Measurements from ENCODE around the gene CDHR4.
"Not testable (repeated sequence)": the region's sequence is repeated elsewhere in the genome, so short reads cannot be mapped to it uniquely, and the experiment has no call there.

CDHR4 gene

GRCh38 chr3:49804141-49805041 is 4.7 kb upstream of the CDHR4 start:
- in situ Hi-C loops (cut with HindIII; ENCODE audit: low sequenced_read_pairs), result no loop called here

- in situ Hi-C loops (cut with HindIII; ENCODE audit: low sequenced_read_pairs), result no loop called here
Observed at GRCh38 chr3:49803465-49804140, 3.9 kb upstream of the CDHR4 start.

DNA sequence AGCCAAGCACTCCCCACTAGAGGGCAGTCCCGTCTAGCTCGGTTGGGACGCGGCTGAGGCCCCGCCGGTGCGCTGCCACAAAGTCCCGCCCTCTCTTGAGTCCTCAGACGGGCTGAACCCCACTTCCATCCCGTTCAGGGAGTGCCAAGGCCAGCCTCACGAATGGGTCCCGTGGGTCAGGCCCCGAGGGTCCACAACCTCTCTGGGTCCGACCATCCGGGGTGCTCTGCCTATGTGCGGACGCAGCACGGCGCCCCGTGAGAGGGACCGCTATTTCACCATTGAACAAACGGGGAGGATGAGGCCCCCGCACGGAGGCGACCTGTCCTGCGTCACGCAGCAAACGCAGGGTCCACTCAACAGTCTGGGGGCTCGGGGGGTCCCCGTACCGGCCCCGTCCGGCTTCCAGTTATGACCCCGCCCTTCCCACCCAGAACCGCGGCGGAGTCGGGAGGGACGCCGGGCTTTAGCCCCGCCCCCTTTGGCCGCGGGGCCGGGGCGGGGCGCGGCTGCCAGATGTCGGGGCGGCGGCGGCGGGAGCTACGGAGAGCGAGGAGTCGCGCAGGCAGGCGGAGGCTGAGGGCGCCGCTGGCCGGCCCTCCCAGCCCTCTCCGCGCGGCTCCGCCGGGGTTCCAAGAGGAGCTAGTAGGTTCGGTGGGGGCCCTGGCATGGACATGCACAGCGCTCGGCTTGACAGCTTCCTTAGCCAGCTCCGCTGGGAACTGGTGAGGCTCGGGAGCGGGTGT is 3.2 kb upstream of the CDHR4 start, which contains the start of gene INKA1:
Gene INKA1 (plus strand): TSS at position 543 of the 746 bp plus-strand sequence. CDS start 132 bp downstream, at position 675.
- in situ Hi-C loops (cut with HindIII; ENCODE audit: low sequenced_read_pairs), result no loop called here

DNA sequence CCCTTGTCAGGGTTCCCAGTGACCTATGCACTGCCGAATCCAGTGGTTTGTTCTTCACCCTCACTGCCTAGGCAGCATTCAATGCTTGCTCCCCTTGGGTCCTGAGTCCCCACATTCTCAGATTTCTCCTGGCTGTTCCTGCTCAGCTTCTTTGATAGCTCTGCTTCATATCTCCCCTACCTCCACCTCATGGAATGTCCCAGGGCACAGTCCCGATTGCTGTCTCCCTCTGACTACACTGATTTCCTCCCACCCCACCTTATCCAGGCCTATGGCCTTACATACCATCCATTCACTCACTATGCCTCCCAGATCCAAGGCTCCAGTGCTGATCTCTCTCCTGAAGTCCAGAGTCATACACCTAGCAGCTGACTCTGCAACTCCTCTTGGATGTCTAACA is 1.5 kb upstream of the CDHR4 start:
- in situ Hi-C loops (cut with HindIII; ENCODE audit: low sequenced_read_pairs), result no loop called here

DNA sequence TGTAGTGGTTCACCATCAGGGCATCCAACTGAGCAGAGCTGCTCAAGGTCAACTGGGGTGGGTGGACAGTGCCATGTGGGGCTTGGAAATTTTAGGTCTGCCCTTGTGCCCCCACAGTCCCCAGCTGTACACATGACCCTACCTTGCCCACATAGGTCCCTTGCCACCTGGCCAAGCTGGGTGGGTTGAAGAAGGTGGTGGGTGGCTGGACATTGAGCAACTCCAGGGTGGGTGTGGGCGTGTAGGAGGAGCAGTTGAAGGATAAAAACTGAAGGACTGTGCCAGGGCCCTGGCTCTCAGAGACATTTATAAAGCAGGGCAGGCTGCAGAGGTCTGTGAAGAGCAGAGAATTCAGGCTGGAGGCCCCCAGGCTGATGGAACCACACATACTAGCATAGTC is 568 bp downstream of the CDHR4 start:
- in situ Hi-C loops (cut with HindIII; ENCODE audit: low sequenced_read_pairs), result no loop called here

GRCh38 chr3:49794926-49795905 is 4.5 kb downstream of the CDHR4 start:
- in situ Hi-C loops (cut with HindIII; ENCODE audit: low sequenced_read_pairs), result no loop called here

- in situ Hi-C loops (cut with HindIII; ENCODE audit: low sequenced_read_pairs), result no loop called here
Observed at GRCh38 chr3:49794431-49794830, 5.2 kb downstream of the CDHR4 start.

DNA sequence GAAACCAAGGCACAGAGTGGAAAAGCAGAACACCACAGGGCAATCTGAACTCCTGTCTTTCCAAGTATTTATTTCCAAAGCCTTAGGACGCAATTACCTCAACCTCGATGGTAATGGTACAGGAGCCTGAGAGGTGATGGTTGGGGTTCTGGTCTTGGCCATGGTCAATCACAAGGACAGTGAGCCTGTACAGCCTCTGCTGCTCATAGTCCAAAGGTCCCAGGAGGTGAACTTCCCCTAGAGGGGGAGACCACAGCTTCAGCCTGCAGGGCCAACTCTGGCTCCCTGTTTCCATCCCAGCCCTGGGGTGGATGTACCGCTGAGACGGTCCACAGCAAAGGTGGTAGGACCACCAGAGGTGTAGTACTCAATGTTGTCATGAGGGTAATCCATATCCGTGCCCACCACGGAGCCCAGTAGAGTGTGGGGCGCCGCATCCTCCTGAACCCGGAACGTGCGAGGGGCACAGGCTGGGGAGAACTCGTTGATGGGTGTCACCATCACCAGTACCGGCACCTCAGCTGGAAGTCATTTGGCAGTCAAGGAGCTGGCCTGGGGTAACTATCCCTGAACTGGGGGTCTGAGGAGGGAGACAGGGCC is 6.1 kb downstream of the CDHR4 start:
- in situ Hi-C loops (cut with HindIII; ENCODE audit: low sequenced_read_pairs), result no loop called here

DNA sequence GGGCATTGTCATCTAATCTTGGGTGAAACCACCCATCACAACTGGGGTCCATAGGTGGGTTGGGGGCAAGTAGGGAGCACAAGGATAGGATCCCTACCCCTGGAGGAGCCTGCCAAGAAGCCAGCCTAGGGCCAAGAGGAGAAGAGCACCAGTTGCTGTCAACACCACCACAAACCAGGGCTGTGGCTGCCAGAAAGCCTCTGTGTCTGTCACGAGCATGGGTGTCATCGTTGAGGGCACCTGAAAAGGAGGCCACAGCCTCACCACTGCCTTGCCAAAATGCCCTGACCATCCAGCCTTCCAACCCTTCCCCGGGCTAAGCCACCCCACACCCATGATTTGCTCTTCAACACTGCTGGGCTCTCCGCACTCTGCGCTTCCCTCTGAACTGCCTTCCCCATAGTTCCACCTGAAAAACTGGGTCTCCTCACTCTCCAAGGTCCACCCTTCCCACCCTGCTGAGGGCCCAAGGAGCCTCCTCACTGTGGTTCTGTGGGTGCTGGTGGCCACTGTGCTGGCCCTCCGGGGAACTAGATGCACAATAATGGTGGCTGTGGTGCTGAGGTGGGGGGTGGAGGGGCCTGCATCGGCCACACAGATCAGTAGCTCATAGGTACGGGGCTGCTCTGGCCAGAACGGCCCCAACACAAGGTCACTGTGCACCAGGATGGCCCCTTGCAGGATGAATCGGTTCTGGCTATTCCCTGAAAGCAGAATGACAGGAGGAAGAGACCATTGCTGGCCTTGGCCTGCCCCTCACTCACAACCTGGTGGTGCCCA is 7.1 kb downstream of the CDHR4 start:
- in situ Hi-C loops (cut with HindIII; ENCODE audit: low sequenced_read_pairs), result no loop called here

- in situ Hi-C loops (cut with HindIII; ENCODE audit: low sequenced_read_pairs), result no loop called here
Observed at GRCh38 chr3:49791571-49791970, 8.1 kb downstream of the CDHR4 start.

GRCh38 chr3:49790626-49791411 is 8.9 kb downstream of the CDHR4 start:
- in situ Hi-C loops (cut with HindIII; ENCODE audit: low sequenced_read_pairs), result no loop called here

GRCh38 chr3:49788056-49788455 is 11.6 kb downstream of the CDHR4 start:
- in situ Hi-C loops (cut with HindIII; ENCODE audit: low sequenced_read_pairs), result no loop called here

- in situ Hi-C loops (cut with HindIII; ENCODE audit: low sequenced_read_pairs), result no loop called here
Observed at GRCh38 chr3:49787536-49787935, 12.1 kb downstream of the CDHR4 start.

DNA sequence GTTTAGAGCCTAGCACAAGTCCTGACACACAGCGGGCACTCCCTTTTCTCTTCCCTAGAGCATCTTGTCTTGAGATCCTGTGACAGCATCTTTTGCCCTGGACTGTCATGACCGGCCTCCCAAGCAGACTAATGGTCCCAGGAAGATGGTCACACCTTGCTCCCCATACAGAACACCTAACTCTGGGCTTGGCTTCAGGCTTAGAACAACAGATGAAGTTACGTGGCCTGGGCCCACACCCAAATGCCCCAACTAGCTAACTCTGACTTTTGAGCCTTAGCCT is 12.6 kb downstream of the CDHR4 start:
- in situ Hi-C loops (cut with HindIII; ENCODE audit: low sequenced_read_pairs), result no loop called here

DNA sequence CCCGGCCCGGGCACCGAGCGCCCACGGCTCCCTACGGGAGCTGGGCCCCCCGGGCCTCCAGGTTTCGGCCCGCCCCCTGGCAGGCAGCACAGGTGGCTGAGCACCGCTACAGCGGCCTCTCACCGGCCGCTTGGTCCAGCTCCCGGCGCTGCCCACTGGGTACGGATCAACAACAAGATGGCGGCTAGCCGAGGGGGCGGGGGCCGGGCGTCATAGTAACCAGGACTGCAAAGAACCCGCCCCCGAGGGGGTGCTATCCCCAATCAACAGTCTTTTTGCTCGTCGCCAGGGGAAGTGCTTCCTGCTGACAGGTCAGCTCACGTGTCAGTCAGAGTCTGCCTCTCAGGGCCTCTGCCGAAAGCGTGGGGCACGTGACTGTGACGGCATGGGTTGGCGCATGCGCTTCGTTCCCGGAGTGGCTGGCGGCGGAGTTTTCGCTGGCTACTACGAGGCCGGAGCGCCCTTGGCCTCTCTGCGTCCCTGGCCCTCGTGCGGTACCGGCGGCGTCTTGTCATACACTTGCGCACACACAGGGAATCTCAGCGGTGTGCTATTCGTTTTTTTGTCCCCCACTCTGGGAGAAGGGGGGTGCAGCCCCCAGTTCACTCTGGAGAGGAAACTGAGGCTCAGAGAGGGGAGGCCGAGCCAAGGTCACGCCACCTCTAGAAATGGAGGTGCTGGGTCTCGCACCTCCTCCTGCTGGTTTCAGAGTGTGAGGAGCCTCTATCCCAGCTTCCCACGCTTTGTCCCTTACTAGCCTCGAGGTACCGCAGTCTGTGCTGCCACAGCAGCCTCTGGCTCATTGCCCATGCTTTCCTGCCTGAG is 13.1 kb downstream of the CDHR4 start, which contains the start of gene IP6K1:
Gene IP6K1 (minus strand): TSS at position 186 of the 825 bp plus-strand sequence. CDS start 38,502 bp downstream, outside the sequence.
- in situ Hi-C loops (cut with HindIII; ENCODE audit: low sequenced_read_pairs), result no loop called here

DNA sequence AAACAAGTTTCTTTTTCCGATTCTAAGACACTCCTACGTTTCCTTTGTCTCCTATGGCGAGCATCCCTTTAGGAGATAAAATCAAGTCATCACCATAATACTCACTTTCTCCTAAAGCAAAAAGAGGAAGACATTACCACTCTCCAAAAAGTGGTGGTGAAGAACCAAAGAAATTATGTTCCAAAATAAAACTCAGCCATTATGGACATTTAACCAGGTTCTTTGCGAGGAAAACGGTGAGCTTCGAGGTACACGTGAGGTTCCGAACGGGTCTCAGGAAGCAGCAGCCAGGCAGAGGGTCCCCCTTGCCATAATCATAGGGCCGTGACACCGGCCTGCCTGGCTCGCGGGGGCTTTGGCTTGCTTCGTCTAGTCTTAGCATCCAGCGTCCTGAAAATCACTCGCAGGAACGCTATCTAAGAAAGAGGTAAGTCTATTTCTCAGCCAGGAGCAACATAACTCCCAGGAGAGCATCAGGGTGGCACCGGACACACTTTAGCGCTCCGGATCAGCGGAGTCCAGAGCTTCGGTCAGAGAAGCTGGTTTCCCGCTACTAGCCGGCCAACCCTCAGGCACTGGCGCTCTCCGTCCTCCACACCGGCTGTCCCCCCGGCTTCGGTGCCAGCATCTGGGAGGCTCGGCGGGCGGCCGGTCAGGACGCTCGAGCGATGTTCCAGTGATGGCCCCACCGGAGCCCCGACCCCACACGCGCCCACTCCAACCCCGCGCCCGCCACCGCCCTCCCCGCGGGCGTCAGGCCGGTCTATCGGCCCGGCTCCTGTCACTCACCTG is 13.9 kb downstream of the CDHR4 start:
- in situ Hi-C loops (cut with HindIII; ENCODE audit: low sequenced_read_pairs), result no loop called here

- in situ Hi-C loops (cut with HindIII; ENCODE audit: low sequenced_read_pairs), result not testable (repeated sequence)
Observed at GRCh38 chr3:49782277-49782676, 17.4 kb downstream of the CDHR4 start.
